HepG2 (cell line): ENCODE results near the gene ZBTB7C. TPM values are rescaled to one million over a fixed set of nuclear protein-coding genes. Genes with fewer than 3 reads are reported as not detected.

ENCODE experiments used
- HINFP ChIP-seq: sonication (generic); formaldehyde crosslinking; IDR thresholded peaks from 2 replicates; pipeline ENCODE4 v1.4.0; 2020; ENCODE audit warnings: low read depth, mild to moderate bottlenecking, missing genetic modification reagents
- HMGA1 ChIP-seq: sonication (generic); formaldehyde crosslinking; conservative IDR thresholded peaks from 2 replicates; pipeline ENCODE4 v1.4.0; 2020; ENCODE audit warnings: missing genetic modification reagents
- ZNF501 ChIP-seq: sonication (generic); formaldehyde crosslinking; IDR thresholded peaks from 2 replicates; pipeline ENCODE4 v1.5.1; 2020; ENCODE audit warnings: mild to moderate bottlenecking, moderate library complexity, missing genetic modification reagents
- ZNF564 ChIP-seq: sonication (generic); formaldehyde crosslinking; IDR thresholded peaks from 2 replicates; pipeline ENCODE4 v1.8.1; 2023; ENCODE audit warnings: mild to moderate bottlenecking, missing genetic modification reagents
- polyA plus RNA-seq, 8 experiments: library from polyadenylated mRNA; depleted of rRNA in 3 of 8; stranded (reverse) in 7 of 8; unstranded in 1 of 8; fragments of >200 nt; fragmentation: Illumina TruSeq in 4 of 8; extraction: Trizol in 4 of 8; gene quantifications; 2 replicates each; pipeline versions ENCODE4 v1.2.1 to v1.2.3, GENCODE V29; 2011 to 2016; ENCODE audit warnings: low read depth in 4 of 8, missing spikeins in 1 of 8, mixed read lengths in 1 of 8; ENCODE audit not compliant: insufficient read depth in 1 of 8
- total RNA-seq, 5 experiments: library from RNA; depleted of rRNA; stranded (reverse); fragments of >200 nt; fragmentation: Illumina TruSeq; extraction: Trizol; gene quantifications; 2 replicates each; pipeline ENCODE4 v1.2.3, GENCODE V29; 2016; ENCODE audit warnings: low read depth in 1 of 5
- TF ChIP-seq, protein P1 (sequence below): sonication (generic); formaldehyde crosslinking; IDR thresholded peaks from 2 replicates; pipeline ENCODE4 v1.4.0; 2020; ENCODE audit warnings: missing genetic modification reagents

ZBTB7C gene
- total and polyA plus RNA-seq, 2 of the 13 experiments (the other 11 are each of a cell fraction or from before 2014, with no cell fraction given) = 0.01 to 0.04 TPM

GRCh38 chr18:48099481-48100164 lies 309.6 kb downstream of the ZBTB7C start (continued):
- TF ChIP-seq, protein P1, sequence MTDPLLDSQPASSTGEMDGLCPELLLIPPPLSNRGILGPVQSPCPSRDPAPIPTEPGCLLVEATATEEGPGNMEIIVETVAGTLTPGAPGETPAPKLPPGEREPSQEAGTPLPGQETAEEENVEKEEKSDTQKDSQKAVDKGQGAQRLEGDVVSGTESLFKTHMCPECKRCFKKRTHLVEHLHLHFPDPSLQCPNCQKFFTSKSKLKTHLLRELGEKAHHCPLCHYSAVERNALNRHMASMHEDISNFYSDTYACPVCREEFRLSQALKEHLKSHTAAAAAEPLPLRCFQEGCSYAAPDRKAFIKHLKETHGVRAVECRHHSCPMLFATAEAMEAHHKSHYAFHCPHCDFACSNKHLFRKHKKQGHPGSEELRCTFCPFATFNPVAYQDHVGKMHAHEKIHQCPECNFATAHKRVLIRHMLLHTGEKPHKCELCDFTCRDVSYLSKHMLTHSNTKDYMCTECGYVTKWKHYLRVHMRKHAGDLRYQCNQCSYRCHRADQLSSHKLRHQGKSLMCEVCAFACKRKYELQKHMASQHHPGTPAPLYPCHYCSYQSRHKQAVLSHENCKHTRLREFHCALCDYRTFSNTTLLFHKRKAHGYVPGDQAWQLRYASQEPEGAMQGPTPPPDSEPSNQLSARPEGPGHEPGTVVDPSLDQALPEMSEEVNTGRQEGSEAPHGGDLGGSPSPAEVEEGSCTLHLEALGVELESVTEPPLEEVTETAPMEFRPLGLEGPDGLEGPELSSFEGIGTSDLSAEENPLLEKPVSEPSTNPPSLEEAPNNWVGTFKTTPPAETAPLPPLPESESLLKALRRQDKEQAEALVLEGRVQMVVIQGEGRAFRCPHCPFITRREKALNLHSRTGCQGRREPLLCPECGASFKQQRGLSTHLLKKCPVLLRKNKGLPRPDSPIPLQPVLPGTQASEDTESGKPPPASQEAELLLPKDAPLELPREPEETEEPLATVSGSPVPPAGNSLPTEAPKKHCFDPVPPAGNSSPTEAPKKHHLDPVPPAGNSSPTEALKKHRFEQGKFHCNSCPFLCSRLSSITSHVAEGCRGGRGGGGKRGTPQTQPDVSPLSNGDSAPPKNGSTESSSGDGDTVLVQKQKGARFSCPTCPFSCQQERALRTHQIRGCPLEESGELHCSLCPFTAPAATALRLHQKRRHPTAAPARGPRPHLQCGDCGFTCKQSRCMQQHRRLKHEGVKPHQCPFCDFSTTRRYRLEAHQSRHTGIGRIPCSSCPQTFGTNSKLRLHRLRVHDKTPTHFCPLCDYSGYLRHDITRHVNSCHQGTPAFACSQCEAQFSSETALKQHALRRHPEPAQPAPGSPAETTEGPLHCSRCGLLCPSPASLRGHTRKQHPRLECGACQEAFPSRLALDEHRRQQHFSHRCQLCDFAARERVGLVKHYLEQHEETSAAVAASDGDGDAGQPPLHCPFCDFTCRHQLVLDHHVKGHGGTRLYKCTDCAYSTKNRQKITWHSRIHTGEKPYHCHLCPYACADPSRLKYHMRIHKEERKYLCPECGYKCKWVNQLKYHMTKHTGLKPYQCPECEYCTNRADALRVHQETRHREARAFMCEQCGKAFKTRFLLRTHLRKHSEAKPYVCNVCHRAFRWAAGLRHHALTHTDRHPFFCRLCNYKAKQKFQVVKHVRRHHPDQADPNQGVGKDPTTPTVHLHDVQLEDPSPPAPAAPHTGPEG (CRISPR knock-in tag) = no peak
- TF ChIP-seq ZNF501 (CRISPR knock-in tag) (no peak), ZNF564 (no peak), HINFP (CRISPR knock-in tag) (no peak), HMGA1 (CRISPR knock-in tag) (no peak)
